Panc1 (cell line): ENCODE data around the gene IRX1. TPM values are rescaled to one million over a fixed set of nuclear protein-coding genes. Genes with fewer than 3 reads are reported as not detected.

Experiments
- ATAC-seq: fragments of 200-7000 bp; cut with Tn5 transposase; 2 replicates; pipeline ENCODE4 v1.9.1; 2020; ENCODE audit warnings: mild to moderate bottlenecking, moderate library complexity
- BruUV-seq: library from RNA; stranded (reverse); fragments of 400-500 nt; replicated peaks from 2 replicates; lab custom pipeline; 2021; lab: Mats Ljungman, UMichigan
- CTCF ChIA-PET: fragments of 300-600 bp; sonication (Branson Sonifier 250); formaldehyde crosslinking; loops from one replicate; lab custom pipeline; 2022; ENCODE audit warnings: antibody characterized with exemption; lab: Charles Lee
- POLR2A ChIA-PET: fragments of 300-600 bp; sonication (Branson Sonifier 250); formaldehyde crosslinking; loops from one replicate; lab custom pipeline; 2022; ENCODE audit warnings: antibody characterized with exemption; lab: Charles Lee
- DNase-seq: peaks from one replicate; pipeline ENCODE4 v3.0.0-alpha.2; 2010; ENCODE audit warnings: low read depth, low spot score
- H3K27ac ChIP-seq: 2 replicates; pipeline ENCODE4 v1.5.1; 2011; ENCODE audit warnings: mild to moderate bottlenecking, low read length, inconsistent platforms
- H3K27me3 ChIP-seq: fragments of 200-500 bp; sonication (Bioruptor generic); 2 replicates; pipeline ENCODE4 v1.6.0; 2014; ENCODE audit warnings: low read length, inconsistent platforms; ENCODE audit not compliant: control insufficient read depth, insufficient read depth
- H3K36me3 ChIP-seq: fragments of 200-500 bp; sonication (Bioruptor generic); 2 replicates; pipeline ENCODE4 v1.5.1; 2014; ENCODE audit warnings: inconsistent platforms, mild to moderate bottlenecking, low read length, moderate library complexity; ENCODE audit not compliant: control insufficient read depth, insufficient read depth
- H3K4me1 ChIP-seq: 2 replicates; pipeline ENCODE4 v1.5.1; 2011; ENCODE audit warnings: inconsistent platforms, mild to moderate bottlenecking, low read length, moderate library complexity; ENCODE audit not compliant: control insufficient read depth, insufficient read depth
- H3K4me3 ChIP-seq, 2 experiments: 2 replicates each; pipeline ENCODE4 v1.5.1; 2011 to 2012; ENCODE audit warnings: low read depth in 2 of 2, low read length in 2 of 2, mild to moderate bottlenecking in 2 of 2, inconsistent platforms in 1 of 2, moderate library complexity in 1 of 2
- H3K9me3 ChIP-seq: fragments of 200-500 bp; sonication (Bioruptor generic); 2 replicates; pipeline ENCODE4 v1.5.1; 2014; ENCODE audit warnings: low read depth, mild to moderate bottlenecking, inconsistent platforms, low read length, moderate library complexity; ENCODE audit not compliant: control insufficient read depth, insufficient read depth
- CTCF ChIP-seq: fragments of 450-650 bp; IDR thresholded peaks from 2 replicates; pipeline ENCODE4 v1.5.1; 2017; ENCODE audit warnings: mild to moderate bottlenecking
- POLR2AphosphoS5 ChIP-seq: IDR thresholded peaks from 2 replicates; pipeline ENCODE4 v1.6.1; 2012; ENCODE audit warnings: mild to moderate bottlenecking, low read depth, low read length, moderate library complexity
- SIN3A ChIP-seq: IDR thresholded peaks from 2 replicates; pipeline ENCODE4 v1.6.1; 2012; ENCODE audit warnings: low read depth, mild to moderate bottlenecking, low read length, moderate library complexity, borderline replicate concordance; ENCODE audit not compliant: insufficient read depth
- TCF7L2 ChIP-seq: IDR thresholded peaks from 2 replicates; pipeline ENCODE4 v1.6.1; 2011; ENCODE audit warnings: mild to moderate bottlenecking, low read depth, low read length, inconsistent platforms
- in situ Hi-C: cut with HindIII; loops from 2 replicates; pipeline ENCODE4 v1.10.0; 2016; ENCODE audit warnings: low sequenced_read_pairs, low pct_unique_long_range_greater_than_20kb
- intact Hi-C: fragments of 100-400 bp; cut with micrococcal nuclease; formaldehyde crosslinking; loops from one replicate; pipeline ENCODE4 v1.10.0; 2022; ENCODE audit not compliant: unreplicated experiment
- total RNA-seq: library from RNA; stranded (reverse); gene quantifications from one replicate; pipeline ENCODE4 v1.2.1, GENCODE V29; 2021; ENCODE audit not compliant: unreplicated experiment
- TF ChIP-seq, protein P1 (sequence below), 2 experiments: IDR thresholded peaks; 2 replicates each; pipeline ENCODE4 v1.6.1; 2011 to 2012; ENCODE audit warnings: low read depth in 2 of 2, control low read depth in 1 of 2, low read length in 1 of 2, mild to moderate bottlenecking in 1 of 2, moderate library complexity in 1 of 2; ENCODE audit not compliant: insufficient read depth in 1 of 2

Gene IRX1
- total RNA-seq, 1 experiment from 2014 or later = not detected

- ATAC-seq = no peak
- TF ChIP-seq TCF7L2 = no peak
- no peak for TF ChIP-seq SIN3A
- TF ChIP-seq POLR2AphosphoS5 = no peak
- no peak for TF ChIP-seq CTCF
- TF ChIP-seq, protein P1, sequence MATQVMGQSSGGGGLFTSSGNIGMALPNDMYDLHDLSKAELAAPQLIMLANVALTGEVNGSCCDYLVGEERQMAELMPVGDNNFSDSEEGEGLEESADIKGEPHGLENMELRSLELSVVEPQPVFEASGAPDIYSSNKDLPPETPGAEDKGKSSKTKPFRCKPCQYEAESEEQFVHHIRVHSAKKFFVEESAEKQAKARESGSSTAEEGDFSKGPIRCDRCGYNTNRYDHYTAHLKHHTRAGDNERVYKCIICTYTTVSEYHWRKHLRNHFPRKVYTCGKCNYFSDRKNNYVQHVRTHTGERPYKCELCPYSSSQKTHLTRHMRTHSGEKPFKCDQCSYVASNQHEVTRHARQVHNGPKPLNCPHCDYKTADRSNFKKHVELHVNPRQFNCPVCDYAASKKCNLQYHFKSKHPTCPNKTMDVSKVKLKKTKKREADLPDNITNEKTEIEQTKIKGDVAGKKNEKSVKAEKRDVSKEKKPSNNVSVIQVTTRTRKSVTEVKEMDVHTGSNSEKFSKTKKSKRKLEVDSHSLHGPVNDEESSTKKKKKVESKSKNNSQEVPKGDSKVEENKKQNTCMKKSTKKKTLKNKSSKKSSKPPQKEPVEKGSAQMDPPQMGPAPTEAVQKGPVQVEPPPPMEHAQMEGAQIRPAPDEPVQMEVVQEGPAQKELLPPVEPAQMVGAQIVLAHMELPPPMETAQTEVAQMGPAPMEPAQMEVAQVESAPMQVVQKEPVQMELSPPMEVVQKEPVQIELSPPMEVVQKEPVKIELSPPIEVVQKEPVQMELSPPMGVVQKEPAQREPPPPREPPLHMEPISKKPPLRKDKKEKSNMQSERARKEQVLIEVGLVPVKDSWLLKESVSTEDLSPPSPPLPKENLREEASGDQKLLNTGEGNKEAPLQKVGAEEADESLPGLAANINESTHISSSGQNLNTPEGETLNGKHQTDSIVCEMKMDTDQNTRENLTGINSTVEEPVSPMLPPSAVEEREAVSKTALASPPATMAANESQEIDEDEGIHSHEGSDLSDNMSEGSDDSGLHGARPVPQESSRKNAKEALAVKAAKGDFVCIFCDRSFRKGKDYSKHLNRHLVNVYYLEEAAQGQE (IDR thresholded peaks at IDR 0.05; ENCODE audit: insufficient read depth in 1 of 2, low read depth in 2 of 2, low read length in 1 of 2) = no peak
- no peaks in the 10 kb centered on the region for H3K4me1 ChIP-seq
- no peak for DNase-seq
- ChIA-PET CTCF (no interaction called here), POLR2A (no interaction called here)
- intact Hi-C loops = no loop called here
- in situ Hi-C loops = no loop called here
- no peaks in the 10 kb centered on the region for H3K36me3 ChIP-seq
- H3K4me3 ChIP-seq = no peak overlapping the region
- no peaks in the 10 kb centered on the region; the same call in 1 of the 2 replicates for H3K27me3 ChIP-seq
- H3K9me3 ChIP-seq = no peaks in the 10 kb centered on the region
- BruUV-seq = no TSS peak
- H3K27ac ChIP-seq = no peak overlapping the region
Measured at GRCh38 chr5:3584724-3585531, 10.7 kb upstream of the IRX1 start.

- POLR2A ChIA-PET = no interaction called here
- BruUV-seq = no TSS peak
- no peaks in the 10 kb centered on the region for H3K4me1 ChIP-seq
- H3K36me3 ChIP-seq = no peaks in the 10 kb centered on the region
- in situ Hi-C loops = no loop called here
- ATAC-seq (no peak), DNase-seq (no peak)
- H3K27ac ChIP-seq = no peak overlapping the region
- intact Hi-C loops = no loop called here
- TF ChIP-seq TCF7L2 (no peak), POLR2AphosphoS5 (no peak), SIN3A (no peak), CTCF (no peak)
- TF ChIP-seq, protein P1 (IDR thresholded peaks at IDR 0.05; ENCODE audit: insufficient read depth in 1 of 2, low read depth in 2 of 2, low read length in 1 of 2) = no peak
- CTCF ChIA-PET = no interaction called here
- H3K27me3 ChIP-seq = no peaks in the 10 kb centered on the region; the same call in 1 of the 2 replicates
- H3K9me3 ChIP-seq = no peaks in the 10 kb centered on the region
- H3K4me3 ChIP-seq = no peak overlapping the region
Measured at GRCh38 chr5:3590161-3590966, 5.3 kb upstream of the IRX1 start.
